Activated CD4-positive, alpha-beta T cell treated with anti-CD3 and anti-CD28 coated beads for 1 hour (primary cell): ENCODE data around the gene MTFP1.
"Not testable (repeated sequence)": the region's sequence is repeated elsewhere in the genome, so short reads cannot be mapped to it uniquely, and the experiment has no call there.

Experiments used
- DNase-seq: peaks from one replicate; pipeline ENCODE4 v3.0.0-alpha.2; 2020

MTFP1 gene

GRCh38 chr22:30426388-30427353 is 1.1 kb downstream of the MTFP1 start:
- peak; percentile 68 for DNase-seq

- DNase-seq: no peak
Observed at GRCh38 chr22:30427871-30428270, 2.3 kb downstream of the MTFP1 start.

GRCh38 chr22:30429887-30430286 is 4.3 kb downstream of the MTFP1 start:
- no peak for DNase-seq

GRCh38 chr22:30430933-30431332 is 5.4 kb downstream of the MTFP1 start:
- no peak for DNase-seq

- no peak for DNase-seq
Observed at GRCh38 chr22:30432096-30432495, 6.5 kb downstream of the MTFP1 start.

GRCh38 chr22:30432520-30432919 is 7.0 kb downstream of the MTFP1 start:
- DNase-seq: no peak

- DNase-seq: no peak
Observed at GRCh38 chr22:30433227-30433626, 7.7 kb downstream of the MTFP1 start.

GRCh38 chr22:30433773-30434172 is 8.2 kb downstream of the MTFP1 start:
- no peak for DNase-seq

- no peak for DNase-seq
Observed at GRCh38 chr22:30434843-30435242, 9.3 kb downstream of the MTFP1 start.

- DNase-seq: peak; percentile 62
Observed at GRCh38 chr22:30435674-30436126, 10.1 kb downstream of the MTFP1 start.

GRCh38 chr22:30436196-30436595 is 10.6 kb downstream of the MTFP1 start:
- no peak for DNase-seq

- no peak for DNase-seq
Observed at GRCh38 chr22:30438559-30438958, 13.0 kb downstream of the MTFP1 start.

GRCh38 chr22:30439226-30439625 is 13.7 kb downstream of the MTFP1 start:
- no peak for DNase-seq

- no peak for DNase-seq
Observed at GRCh38 chr22:30439836-30440235, 14.3 kb downstream of the MTFP1 start.

GRCh38 chr22:30441088-30441487 is 15.5 kb downstream of the MTFP1 start:
- no peak for DNase-seq

- DNase-seq: no peak
Observed at GRCh38 chr22:30444632-30445437, 19.3 kb downstream of the MTFP1 start.

GRCh38 chr22:30445438-30446145 is 20.0 kb downstream of the MTFP1 start:
- DNase-seq: no peak

GRCh38 chr22:30447656-30448055 is 22.1 kb downstream of the MTFP1 start:
- DNase-seq: no peak

GRCh38 chr22:30451488-30451887 is 25.9 kb downstream of the MTFP1 start:
- DNase-seq: not testable (repeated sequence)

- no peak for DNase-seq
Observed at GRCh38 chr22:30452861-30453260, 27.3 kb downstream of the MTFP1 start.

- no peak for DNase-seq
Observed at GRCh38 chr22:30453731-30454510, 28.4 kb downstream of the MTFP1 start.
